ENCODE data around the gene SRBD1.
A peak's percentile ranks its signal among the peaks of the same experiment; 100 is the strongest.

Gene SRBD1

GRCh38 chr2:45543257-45543656, 67.8 kb downstream of the SRBD1 start:
- no peak for DNase-seq

DNA sequence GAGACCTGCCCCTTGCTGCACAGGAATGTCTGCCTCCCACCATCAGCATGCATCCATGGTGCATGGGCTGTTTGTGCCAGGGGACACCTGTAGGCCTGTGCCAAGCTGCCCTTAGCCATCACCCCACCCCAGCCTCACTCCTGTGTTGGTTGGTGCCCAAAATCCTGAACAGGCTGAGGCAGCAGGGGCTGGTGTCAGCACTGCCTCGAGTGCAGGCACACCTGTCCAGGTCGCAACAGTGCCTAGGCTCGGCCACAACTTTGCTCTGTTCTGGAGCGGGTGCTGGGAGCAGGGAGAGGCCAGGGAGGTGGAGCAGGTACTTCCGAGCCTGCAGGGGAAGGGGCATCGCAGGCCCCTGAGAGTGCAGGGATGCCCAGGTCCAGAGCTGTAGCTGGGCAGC, 69.1 kb downstream of the SRBD1 start:
- no peak for DNase-seq

DNA sequence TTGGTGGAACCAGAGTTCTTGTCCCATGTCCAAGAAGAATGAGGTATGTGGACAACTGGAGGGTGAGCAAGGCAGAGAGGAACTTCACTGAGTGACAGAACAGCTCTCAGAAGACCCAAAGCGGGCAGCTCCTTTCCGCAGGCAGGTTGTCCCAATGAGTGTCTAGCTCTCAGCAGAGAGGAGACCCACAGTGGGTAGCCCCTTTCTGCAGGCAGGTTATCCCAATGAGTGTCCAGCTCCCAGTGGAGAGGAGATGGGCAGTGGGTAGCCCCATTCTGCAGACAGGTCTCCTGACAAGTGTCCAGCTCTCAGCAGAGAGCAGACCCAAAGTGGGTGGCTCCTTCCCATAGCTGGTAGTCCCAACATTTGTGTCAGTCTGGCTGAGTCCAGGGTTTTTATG, 69.6 kb downstream of the SRBD1 start:
- DNase-seq = no peak

- DNase-seq = no peak
These were observed 70.1 kb downstream of the SRBD1 start for GRCh38 chr2:45540942-45541341.

GRCh38 chr2:45533771-45534170, 77.3 kb downstream of the SRBD1 start:
- DNase-seq = no peak

DNA sequence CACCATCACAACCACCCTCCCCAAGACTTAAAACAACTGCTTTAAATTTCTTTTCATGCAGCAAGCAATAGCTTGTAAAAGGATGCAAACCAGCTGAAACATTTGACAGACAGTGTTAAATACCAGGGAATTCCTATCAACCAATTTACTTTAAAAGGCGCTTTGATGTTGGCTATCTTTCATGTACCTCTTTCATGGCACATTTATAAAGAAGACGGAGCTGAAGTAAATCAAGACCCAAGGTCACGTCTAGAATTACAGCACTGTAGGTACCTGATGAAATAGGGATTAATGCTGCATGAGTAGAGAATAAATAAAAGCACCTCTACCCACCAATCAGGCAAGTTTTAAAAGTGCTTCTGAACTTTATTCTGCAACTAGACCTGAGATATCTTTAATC, 78.9 kb downstream of the SRBD1 start:
- DNase-seq = no peak

DNA sequence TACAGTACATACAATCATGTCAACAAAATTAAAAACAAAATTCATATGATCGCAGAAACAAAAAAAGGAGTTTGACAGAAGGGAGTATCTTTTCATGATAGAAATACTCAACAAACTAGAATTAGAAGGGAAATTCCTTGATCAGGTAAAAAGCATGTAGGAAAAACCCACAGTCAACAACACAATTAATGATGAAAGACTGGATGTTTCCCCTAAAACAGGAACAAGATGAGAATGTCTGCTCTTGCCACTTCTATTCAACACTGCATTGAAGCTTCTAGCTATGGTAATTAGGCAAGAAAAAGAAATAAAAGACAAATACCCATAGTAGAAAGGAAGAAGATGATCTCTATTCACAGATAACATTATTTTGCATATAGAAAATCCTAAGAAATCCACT, 87.1 kb downstream of the SRBD1 start:
- DNase-seq = no peak

GRCh38 chr2:45518546-45518945, 92.5 kb downstream of the SRBD1 start:
- DNase-seq = no peak

DNA sequence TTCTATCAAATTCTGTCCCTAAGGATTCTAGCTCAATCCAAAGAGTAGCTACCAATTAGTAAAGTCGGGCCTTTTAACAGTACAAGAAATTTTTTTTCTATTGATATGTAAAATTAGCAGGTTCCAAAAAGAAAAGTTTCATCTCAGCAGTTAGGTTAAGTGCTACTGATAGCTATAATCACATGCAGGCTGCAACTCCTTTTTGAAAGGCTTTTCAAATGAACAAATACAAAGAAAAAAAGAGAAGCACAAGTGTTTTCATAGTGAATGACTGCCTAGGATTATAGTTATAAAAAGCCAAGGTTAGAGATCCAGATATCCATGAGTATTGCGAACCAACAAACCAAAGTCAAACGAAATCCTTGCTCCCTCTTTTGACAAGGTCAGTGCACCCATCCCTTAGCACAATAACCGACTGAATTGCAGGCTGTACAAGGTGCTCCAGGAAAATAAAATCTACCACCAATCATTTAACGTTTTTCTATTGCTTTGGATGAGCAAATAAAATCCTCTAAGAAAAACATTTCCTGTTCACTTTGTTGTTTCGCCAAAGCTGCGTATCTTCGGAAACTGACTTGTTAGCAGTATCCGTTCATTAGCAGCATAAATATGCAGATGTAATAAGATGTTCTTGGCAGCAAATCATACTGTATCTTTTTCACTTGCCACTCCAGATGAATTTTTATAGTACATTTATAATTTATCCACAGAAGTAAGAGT, 100.2 kb downstream of the SRBD1 start:
- no peak for DNase-seq

DNA sequence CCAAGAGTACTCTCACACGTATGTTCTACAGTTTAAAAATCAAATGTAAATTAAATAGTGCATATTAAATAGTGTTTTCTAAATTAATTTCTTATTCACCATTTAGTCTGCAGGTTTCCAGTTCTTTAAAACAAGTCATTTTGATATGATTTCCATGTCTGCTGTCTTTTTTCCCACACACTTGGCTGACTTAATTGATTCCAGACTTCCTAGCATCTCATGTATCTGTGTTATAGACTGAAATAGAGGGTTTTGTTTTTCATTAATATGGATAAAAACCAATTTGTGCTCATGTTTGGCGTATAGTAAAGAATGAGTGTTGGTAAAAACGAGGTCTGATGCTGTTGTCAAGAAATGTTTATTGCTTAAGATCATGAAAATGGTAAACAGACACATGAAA, 104.3 kb downstream of the SRBD1 start:
- no peak for DNase-seq

DNA sequence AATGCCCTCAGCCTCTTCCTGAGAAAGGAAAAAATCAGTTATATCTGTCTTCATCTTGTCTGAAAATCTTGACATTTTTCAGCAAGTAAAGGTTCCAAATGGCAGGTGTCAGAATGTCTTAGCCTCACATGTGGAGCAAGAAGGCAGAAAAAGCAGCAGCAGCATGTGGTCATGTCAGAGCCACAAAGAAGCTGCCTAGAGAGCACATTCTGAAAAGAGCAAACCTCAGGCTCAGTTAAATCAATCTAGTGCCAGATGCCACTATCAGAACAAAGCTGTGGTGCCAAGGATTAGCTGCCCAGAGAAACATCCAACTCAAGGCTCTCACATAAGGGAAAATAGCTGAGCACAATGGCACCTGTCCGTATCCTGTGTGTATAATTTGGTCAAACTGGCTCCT, 105.9 kb downstream of the SRBD1 start:
- no peak for DNase-seq

- no peak for DNase-seq
These were observed 112.2 kb downstream of the SRBD1 start for GRCh38 chr2:45498661-45499550.

GRCh38 chr2:45497355-45497754, 113.7 kb downstream of the SRBD1 start:
- DNase-seq = no peak

DNA sequence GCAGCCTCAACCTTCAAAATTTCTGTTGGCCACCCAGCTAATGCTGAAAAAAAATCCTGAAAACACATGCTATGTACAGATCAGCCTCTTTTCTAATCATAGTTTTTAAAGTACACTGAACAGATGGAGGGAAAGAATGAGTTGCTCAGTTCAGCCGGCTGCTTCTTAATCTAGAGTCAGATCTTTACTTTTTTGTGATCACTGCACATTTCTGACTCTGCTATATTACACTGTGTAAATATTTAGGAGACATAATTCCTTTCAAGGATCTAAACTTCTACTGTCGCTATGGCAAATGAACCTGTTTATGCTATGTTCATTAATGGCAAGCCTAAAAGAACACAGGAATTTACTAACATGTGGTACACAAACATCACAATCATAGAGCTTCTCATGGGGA, 114.2 kb downstream of the SRBD1 start:
- DNase-seq = no peak

DNA sequence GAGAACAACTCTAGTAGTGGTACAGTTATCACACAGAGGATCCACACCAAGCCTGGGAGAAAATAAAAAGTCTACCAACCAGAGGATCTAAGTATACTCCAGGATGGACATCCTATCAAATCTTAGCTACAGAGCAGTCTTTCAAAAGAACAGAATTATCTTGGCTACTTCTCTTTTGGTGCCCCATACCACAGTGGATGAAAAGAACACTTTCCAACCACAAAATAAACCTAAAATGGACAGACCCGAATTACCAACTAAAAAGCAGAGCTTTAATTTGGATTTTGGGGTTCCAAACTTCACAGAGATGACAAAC, 116.1 kb downstream of the SRBD1 start:
- no peak for DNase-seq

DNA sequence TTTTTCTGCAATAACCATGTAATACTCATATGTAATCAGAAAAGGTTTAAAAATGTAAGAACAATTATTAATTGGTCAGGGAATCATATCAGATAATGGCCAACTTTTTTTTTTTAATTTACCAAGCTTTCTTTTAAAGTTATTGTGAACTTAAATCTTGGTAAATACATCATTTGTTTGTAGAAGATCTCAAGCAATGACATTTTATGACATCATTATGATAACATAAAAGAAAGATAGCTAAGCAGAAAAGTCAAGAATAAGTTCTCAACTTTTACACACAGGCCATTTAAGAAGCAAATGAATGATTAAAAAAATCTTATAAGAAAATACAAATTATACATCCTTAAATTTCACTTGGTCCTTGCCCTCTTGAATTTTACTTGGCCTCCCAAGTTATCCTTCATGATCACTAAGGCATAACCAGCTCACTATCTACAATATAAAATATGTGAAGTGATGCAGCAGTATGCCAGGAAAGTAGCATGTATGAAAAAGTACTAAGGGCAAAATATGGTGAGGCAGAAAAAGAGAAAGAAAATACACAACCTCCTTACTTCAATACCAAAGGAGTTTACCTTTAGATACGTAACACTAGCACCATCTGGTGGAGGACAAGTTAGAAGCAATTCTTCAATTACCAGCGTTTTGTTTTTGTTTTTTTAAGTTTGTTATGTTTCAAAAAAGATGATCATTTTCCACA, 116.6 kb downstream of the SRBD1 start:
- no peak for DNase-seq

DNA sequence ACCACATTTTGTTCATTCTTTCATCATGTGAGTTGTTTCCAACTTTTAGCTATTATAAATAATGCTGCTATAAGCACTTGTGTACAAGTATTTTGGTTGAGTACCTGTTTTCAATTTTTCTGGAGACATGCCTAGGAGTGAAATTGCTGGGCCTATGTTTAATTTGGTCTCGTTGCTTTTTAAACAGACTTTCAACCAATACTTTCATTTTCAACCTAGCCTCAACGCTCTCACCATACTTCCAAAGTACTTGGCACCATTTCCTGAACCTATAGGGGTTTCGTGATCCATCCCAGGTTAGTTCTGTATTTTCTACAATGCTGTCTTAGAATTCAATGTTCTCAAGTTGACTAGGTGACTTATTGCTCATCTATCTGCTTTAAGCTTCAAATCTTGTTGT, 126.1 kb downstream of the SRBD1 start:
- no peak for DNase-seq

GRCh38 chr2:45483997-45484396, 127.1 kb downstream of the SRBD1 start:
- DNase-seq = no peak

- no peak for DNase-seq
These were observed 133.5 kb downstream of the SRBD1 start for GRCh38 chr2:45477546-45477945.

GRCh38 chr2:45470531-45470930, 140.5 kb downstream of the SRBD1 start:
- DNase-seq = peak; percentile 60

GRCh38 chr2:45469314-45470099, 141.6 kb downstream of the SRBD1 start:
- DNase-seq = no peak

DNA sequence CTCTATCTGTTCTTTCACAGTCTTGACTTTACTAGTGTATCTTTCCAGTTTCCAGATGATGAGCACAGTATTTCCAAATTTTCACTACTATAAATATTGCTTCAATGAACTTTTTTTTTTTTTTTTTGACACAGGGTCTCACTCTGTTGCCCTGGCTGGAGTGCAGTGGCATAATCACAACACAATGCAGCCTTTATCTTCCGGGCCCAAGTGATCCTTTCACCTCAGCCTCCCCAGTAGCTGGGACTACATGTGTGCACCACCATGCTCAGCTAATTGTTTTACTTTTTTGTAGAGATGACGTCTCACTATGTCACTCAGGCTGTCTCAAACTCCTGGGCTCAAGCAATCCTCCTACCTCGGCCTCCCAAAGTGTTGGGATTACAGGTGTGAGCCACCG, 142.8 kb downstream of the SRBD1 start:
- no peak for DNase-seq

- DNase-seq = no peak
These were observed 145.0 kb downstream of the SRBD1 start for GRCh38 chr2:45466053-45466452.

Measured in right forelimb (tissue), 1 donor.